ENCODE data around the gene HLA-DPA1. TPM values are rescaled to one million over a fixed set of nuclear protein-coding genes. Genes with fewer than 3 reads are reported as not detected.
A peak's percentile ranks its signal among the peaks of the same experiment; 100 is the strongest.

Gene HLA-DPA1
- total RNA-seq (ENCODE audit: low replicate concordance), result 1.5 and 2.8 TPM in 2 replicates

DNA sequence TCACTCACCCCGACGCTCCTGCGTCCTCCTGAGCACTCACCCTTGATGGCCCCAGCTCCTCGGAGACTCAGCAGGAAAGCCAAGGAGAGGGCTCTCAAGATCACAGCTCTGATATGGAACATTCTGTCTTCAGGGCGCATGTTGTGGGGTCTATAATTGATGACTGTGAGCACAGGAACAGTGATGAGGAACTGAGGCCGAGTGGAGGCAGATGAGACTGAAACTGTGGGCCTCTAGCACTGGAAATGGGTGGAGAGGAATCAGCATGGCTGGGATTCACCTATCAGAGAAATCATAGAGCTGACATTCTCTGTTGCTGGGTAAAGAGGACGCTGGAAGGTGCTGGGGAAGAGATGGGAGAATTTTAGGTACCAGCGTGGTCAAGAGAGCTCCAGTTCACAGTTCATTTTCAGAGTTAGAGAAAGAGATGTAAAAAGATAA lies at the start of gene HLA-DPA1:
TSS of gene HLA-DPA1 (minus strand) at position 219 of the 441 bp plus-strand sequence.
- no peaks in the 10 kb centered on the region for H4K20me1 ChIP-seq (ENCODE audit: low read depth)
- Mint-ChIP-seq H3K4me1 (no peaks in the 10 kb centered on the region), H3K9me3 (no peaks in the 10 kb centered on the region), H3K27ac (peak within 1 kb of the TSS; percentile 5), H3K36me3 (peaks cover 2% of the 10 kb centered on the region), H3K27me3 (ENCODE audit: insufficient read depth, low read depth) (peaks cover 6% of the 10 kb centered on the region), H3K4me3 (no peak within 1 kb of the TSS)
- no peaks in the 10 kb centered on the region for H3K4me1 ChIP-seq
- no peaks in the 10 kb centered on the region for H3K27me3 ChIP-seq
- no peaks in the 10 kb centered on the region for H3K36me3 ChIP-seq
- no peak within 1 kb of the TSS for H3K27ac ChIP-seq
- H3F3A ChIP-seq (ENCODE audit: low read depth), result no peaks in the 10 kb centered on the region
- no peaks in the 10 kb centered on the region for H3K9me3 ChIP-seq (ENCODE audit: low read depth)
- no peak within 1 kb of the TSS for H3K4me3 ChIP-seq
- peak within 1 kb of the TSS; percentile 64 for H2AFZ ChIP-seq (replicated peaks)
- DNase-seq (ENCODE audit: low spot score), result no peak
- no peak within 1 kb of the TSS for H3K4me2 ChIP-seq
- no peak within 1 kb of the TSS for H3K9ac ChIP-seq
- H3K79me2 ChIP-seq (ENCODE audit: low read depth), result no peaks in the 10 kb centered on the region
- TF ChIP-seq EZH2 (IDR thresholded peaks at IDR 0.05), result no peak
- TF ChIP-seq, protein P1, sequence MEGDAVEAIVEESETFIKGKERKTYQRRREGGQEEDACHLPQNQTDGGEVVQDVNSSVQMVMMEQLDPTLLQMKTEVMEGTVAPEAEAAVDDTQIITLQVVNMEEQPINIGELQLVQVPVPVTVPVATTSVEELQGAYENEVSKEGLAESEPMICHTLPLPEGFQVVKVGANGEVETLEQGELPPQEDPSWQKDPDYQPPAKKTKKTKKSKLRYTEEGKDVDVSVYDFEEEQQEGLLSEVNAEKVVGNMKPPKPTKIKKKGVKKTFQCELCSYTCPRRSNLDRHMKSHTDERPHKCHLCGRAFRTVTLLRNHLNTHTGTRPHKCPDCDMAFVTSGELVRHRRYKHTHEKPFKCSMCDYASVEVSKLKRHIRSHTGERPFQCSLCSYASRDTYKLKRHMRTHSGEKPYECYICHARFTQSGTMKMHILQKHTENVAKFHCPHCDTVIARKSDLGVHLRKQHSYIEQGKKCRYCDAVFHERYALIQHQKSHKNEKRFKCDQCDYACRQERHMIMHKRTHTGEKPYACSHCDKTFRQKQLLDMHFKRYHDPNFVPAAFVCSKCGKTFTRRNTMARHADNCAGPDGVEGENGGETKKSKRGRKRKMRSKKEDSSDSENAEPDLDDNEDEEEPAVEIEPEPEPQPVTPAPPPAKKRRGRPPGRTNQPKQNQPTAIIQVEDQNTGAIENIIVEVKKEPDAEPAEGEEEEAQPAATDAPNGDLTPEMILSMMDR (IDR thresholded peaks at IDR 0.05), result no peak
- no peak for TF ChIP-seq EZH2phosphoT487 (IDR thresholded peaks at IDR 0.05)

- Histone ChIP-seq H3K4me3 (no peak overlapping the region), H3K79me2 (ENCODE audit: low read depth) (no peaks in the 10 kb centered on the region), H3F3A (ENCODE audit: low read depth) (peaks cover 6% of the 10 kb centered on the region), H3K9ac (no peak overlapping the region), H3K4me2 (no peak overlapping the region), H3K4me1 (no peaks in the 10 kb centered on the region), H2AFZ (replicated peaks) (no peak overlapping the region), H3K9me3 (ENCODE audit: low read depth) (no peaks in the 10 kb centered on the region), H4K20me1 (ENCODE audit: low read depth) (no peaks in the 10 kb centered on the region), H3K27ac (no peak overlapping the region), H3K36me3 (no peaks in the 10 kb centered on the region), H3K27me3 (peaks cover 3% of the 10 kb centered on the region)
- Mint-ChIP-seq H3K36me3 (no peaks in the 10 kb centered on the region), H3K9me3 (peaks cover 5% of the 10 kb centered on the region), H3K27ac (peak overlapping the region; percentile 23), H3K4me3 (no peak overlapping the region), H3K27me3 (ENCODE audit: insufficient read depth, low read depth) (peaks cover 7% of the 10 kb centered on the region), H3K4me1 (peaks cover 23% of the 10 kb centered on the region)
- TF ChIP-seq, protein P1 (IDR thresholded peaks at IDR 0.05), result no peak
- TF ChIP-seq EZH2 (IDR thresholded peaks at IDR 0.05), result no peak
- TF ChIP-seq EZH2phosphoT487 (IDR thresholded peaks at IDR 0.05), result no peak
- no peak for DNase-seq (ENCODE audit: low spot score)
Observed at GRCh38 chr6:33123181-33123580, 49.7 kb upstream of the HLA-DPA1 start.

GRCh38 chr6:33120001-33120400 lies 46.6 kb upstream of the HLA-DPA1 start:
- Histone ChIP-seq H3K4me3 (no peak overlapping the region), H3K36me3 (no peaks in the 10 kb centered on the region), H3K27me3 (peaks cover 33% of the 10 kb centered on the region), H4K20me1 (ENCODE audit: low read depth) (no peaks in the 10 kb centered on the region), H3K27ac (no peak overlapping the region), H3K4me2 (no peak overlapping the region), H2AFZ (replicated peaks) (no peak overlapping the region), H3K9me3 (ENCODE audit: low read depth) (no peaks in the 10 kb centered on the region), H3F3A (ENCODE audit: low read depth) (peaks cover 30% of the 10 kb centered on the region), H3K4me1 (peaks cover 8% of the 10 kb centered on the region), H3K79me2 (ENCODE audit: low read depth) (no peaks in the 10 kb centered on the region), H3K9ac (no peak overlapping the region)
- H3K4me3 Mint-ChIP-seq, result no peak overlapping the region
- peaks cover 26% of the 10 kb centered on the region for H3K27me3 Mint-ChIP-seq (ENCODE audit: insufficient read depth, low read depth)
- peaks cover 2% of the 10 kb centered on the region for H3K9me3 Mint-ChIP-seq
- no peaks in the 10 kb centered on the region for H3K36me3 Mint-ChIP-seq
- H3K4me1 Mint-ChIP-seq, result peaks cover 36% of the 10 kb centered on the region
- TF ChIP-seq EZH2phosphoT487 (IDR thresholded peaks at IDR 0.05) (no peak), EZH2 (IDR thresholded peaks at IDR 0.05) (no peak)
- no peak overlapping the region for H3K27ac Mint-ChIP-seq
- DNase-seq (ENCODE audit: low spot score), result no peak

GRCh38 chr6:33118525-33119123 lies 45.2 kb upstream of the HLA-DPA1 start:
- TF ChIP-seq, protein P1 (IDR thresholded peaks at IDR 0.05), result peak; percentile 78
- TF ChIP-seq EZH2phosphoT487 (IDR thresholded peaks at IDR 0.05), result no peak
- TF ChIP-seq EZH2 (IDR thresholded peaks at IDR 0.05), result no peak
- Histone ChIP-seq H3K27me3 (peaks cover 41% of the 10 kb centered on the region), H3F3A (ENCODE audit: low read depth) (peaks cover 30% of the 10 kb centered on the region), H3K9ac (no peak overlapping the region), H3K9me3 (ENCODE audit: low read depth) (no peaks in the 10 kb centered on the region), H3K79me2 (ENCODE audit: low read depth) (no peaks in the 10 kb centered on the region), H3K4me1 (peaks cover 8% of the 10 kb centered on the region), H3K36me3 (no peaks in the 10 kb centered on the region), H3K4me3 (no peak overlapping the region), H4K20me1 (ENCODE audit: low read depth) (no peaks in the 10 kb centered on the region), H2AFZ (replicated peaks) (no peak overlapping the region), H3K4me2 (no peak overlapping the region), H3K27ac (no peak overlapping the region)
- Mint-ChIP-seq H3K27me3 (ENCODE audit: insufficient read depth, low read depth) (peaks cover 25% of the 10 kb centered on the region), H3K4me3 (no peak overlapping the region), H3K27ac (no peak overlapping the region), H3K36me3 (no peaks in the 10 kb centered on the region), H3K9me3 (no peaks in the 10 kb centered on the region), H3K4me1 (peaks cover 32% of the 10 kb centered on the region)
- peak; percentile 57 for DNase-seq (ENCODE audit: low spot score)

Measured in neural progenitor cell (in vitro differentiated cells).